ENCODE data around the gene FBLN2.
"Not testable (repeated sequence)": the region's sequence is repeated elsewhere in the genome, so short reads cannot be mapped to it uniquely, and the experiment has no call there.

The FBLN2 gene

GRCh38 chr3:13513913-13514517, 34.9 kb upstream of the FBLN2 start:
- no peak for DNase-seq (ENCODE audit: low read depth in 2 of 3, low spot score in 2 of 3)

- DNase-seq (ENCODE audit: low read depth in 2 of 3, low spot score in 2 of 3) = no peak
Measured at GRCh38 chr3:13514639-13515435, 34.1 kb upstream of the FBLN2 start.

- no peak for DNase-seq (ENCODE audit: low read depth in 2 of 3, low spot score in 2 of 3)
Measured at GRCh38 chr3:13515786-13516759, 32.9 kb upstream of the FBLN2 start.

- DNase-seq (ENCODE audit: low read depth in 2 of 3, low spot score in 2 of 3) = no peak
Measured at GRCh38 chr3:13516760-13517135, 32.2 kb upstream of the FBLN2 start.

GRCh38 chr3:13517253-13517977, 31.5 kb upstream of the FBLN2 start:
- no peak for DNase-seq (ENCODE audit: low read depth in 2 of 3, low spot score in 2 of 3)

GRCh38 chr3:13518516-13518953, 30.4 kb upstream of the FBLN2 start:
- no peak for DNase-seq (ENCODE audit: low read depth in 2 of 3, low spot score in 2 of 3)

GRCh38 chr3:13519006-13519791, 29.7 kb upstream of the FBLN2 start:
- no peak for DNase-seq (ENCODE audit: low read depth in 2 of 3, low spot score in 2 of 3)

- DNase-seq (ENCODE audit: low read depth in 2 of 3, low spot score in 2 of 3) = no peak
Measured at GRCh38 chr3:13520326-13520880, 28.5 kb upstream of the FBLN2 start.

- DNase-seq (ENCODE audit: low read depth in 2 of 3, low spot score in 2 of 3) = no peak
Measured at GRCh38 chr3:13521309-13521708, 27.6 kb upstream of the FBLN2 start.

GRCh38 chr3:13521749-13522148, 27.2 kb upstream of the FBLN2 start:
- DNase-seq (ENCODE audit: low read depth in 2 of 3, low spot score in 2 of 3) = not testable (repeated sequence)

GRCh38 chr3:13522236-13522635, 26.7 kb upstream of the FBLN2 start:
- DNase-seq (ENCODE audit: low read depth in 2 of 3, low spot score in 2 of 3) = no peak

GRCh38 chr3:13524979-13525669, 23.8 kb upstream of the FBLN2 start:
- no peak for DNase-seq (ENCODE audit: low read depth in 2 of 3, low spot score in 2 of 3)

GRCh38 chr3:13525827-13526625, 22.9 kb upstream of the FBLN2 start:
- DNase-seq (ENCODE audit: low read depth in 2 of 3, low spot score in 2 of 3) = no peak

GRCh38 chr3:13526626-13526949, 22.3 kb upstream of the FBLN2 start:
- no peak for DNase-seq (ENCODE audit: low read depth in 2 of 3, low spot score in 2 of 3)

GRCh38 chr3:13528217-13528867, 20.6 kb upstream of the FBLN2 start:
- DNase-seq (ENCODE audit: low read depth in 2 of 3, low spot score in 2 of 3) = no peak

- no peak for DNase-seq (ENCODE audit: low read depth in 2 of 3, low spot score in 2 of 3)
Measured at GRCh38 chr3:13529196-13530112, 19.5 kb upstream of the FBLN2 start.
